ENCODE results near the gene KRT36.

Gene KRT36

DNA sequence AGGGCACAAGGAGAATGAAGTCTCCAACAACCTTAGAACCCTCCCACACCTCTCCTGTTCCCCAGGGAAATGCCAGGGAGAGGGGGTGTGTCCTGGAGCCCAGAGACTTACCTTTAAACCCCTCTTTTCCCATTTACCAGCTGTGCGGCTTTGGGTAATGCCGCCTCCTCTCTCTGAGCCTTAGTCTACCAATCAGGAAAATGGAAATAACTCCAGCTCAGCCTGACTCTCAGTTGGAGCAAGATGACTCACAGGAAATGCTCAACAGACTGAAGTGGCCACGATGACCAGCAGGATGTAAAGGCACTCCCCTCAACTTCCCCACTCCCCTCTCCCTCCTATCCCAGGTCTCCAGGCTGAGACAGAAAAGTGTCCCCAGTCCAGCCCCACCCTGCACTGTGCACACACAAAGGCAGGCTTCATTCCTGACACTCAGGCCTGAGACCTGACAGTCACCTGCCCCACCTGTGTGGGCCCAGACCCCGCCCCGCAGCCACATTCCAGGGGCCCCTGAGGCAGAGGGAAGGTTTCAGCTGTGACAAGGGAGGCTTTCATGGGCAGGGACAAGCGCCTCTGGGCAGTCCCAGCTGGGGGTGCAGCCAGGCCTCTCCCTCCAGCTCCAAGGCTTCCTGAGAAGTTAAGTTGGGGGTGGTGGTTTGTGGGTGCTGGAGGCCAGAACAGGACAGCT lies 32.0 kb upstream of the KRT36 start:
- no peak for DNase-seq

- peak; percentile 39 for DNase-seq
These were observed 31.3 kb upstream of the KRT36 start for GRCh38 chr17:41520821-41521521.

DNA sequence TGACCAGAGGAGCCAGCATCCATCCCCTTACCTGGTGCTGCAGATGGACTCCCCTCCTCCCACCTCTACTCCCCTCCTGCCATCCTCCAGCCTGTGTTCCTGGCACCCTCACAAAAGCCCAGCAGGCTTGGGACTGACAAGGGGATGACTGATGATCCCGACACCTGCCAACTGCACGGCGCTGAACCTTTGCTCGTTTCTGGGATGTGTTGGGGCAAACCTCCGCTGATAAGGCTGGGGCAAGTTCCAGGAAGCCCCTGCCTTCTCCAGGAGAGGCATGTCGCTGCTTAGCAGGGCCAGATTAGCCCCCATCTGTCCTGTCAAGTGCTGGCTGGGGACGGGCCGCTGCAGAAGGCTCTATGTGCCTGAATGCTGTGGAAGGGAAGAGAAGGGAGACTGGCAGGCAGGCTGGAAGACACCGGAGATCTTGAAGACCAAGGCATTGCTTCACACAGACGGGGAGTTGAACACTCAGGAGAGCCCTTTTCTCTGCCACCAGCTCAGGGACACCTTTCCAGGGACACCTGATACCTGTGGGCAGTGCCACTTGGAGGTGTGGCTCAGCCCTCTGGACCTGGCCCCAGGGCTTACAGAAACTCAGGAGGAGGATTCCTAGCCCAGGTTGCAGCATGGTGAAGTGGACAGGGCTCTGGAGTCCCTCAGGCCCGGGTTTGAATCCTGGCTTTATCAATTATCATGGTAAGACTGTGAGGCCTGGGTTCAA lies 30.0 kb upstream of the KRT36 start:
- DNase-seq = peak; percentile 97

- peak; percentile 62 for DNase-seq
These were observed 29.2 kb upstream of the KRT36 start, which contains the start of gene KRT15 for GRCh38 chr17:41518789-41519449. TSS of gene KRT15 (minus strand) at chr17:41518890. CDS start at chr17:41518827, 63 bp downstream.

GRCh38 chr17:41518031-41518430 lies 28.3 kb upstream of the KRT36 start:
- no peak for DNase-seq

DNA sequence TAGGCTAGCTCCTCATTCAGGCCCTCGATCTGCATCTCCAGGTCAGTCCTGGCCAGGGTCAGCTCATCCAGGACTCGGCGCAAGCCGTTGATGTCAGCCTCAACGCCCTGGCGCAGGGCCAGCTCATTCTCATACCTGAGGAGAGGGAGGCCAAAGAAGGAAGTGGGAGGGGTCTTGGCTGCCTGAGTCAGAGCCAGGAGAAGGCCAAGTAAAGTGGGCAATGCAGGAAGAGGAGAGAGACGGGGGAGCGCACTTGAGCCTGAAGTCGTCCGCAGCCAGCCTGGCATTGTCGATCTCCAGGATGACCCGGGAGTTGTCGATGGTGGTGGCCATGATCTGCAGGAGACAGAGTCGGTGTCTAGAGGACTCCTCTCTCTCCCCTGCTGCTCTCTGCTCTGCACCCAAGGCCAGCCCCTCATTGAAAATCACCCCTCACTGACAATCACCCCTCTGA lies 27.1 kb upstream of the KRT36 start:
- DNase-seq = no peak

- no peak for DNase-seq
These were observed 26.6 kb upstream of the KRT36 start for GRCh38 chr17:41516147-41516829.

- no peak for DNase-seq
These were observed 23.4 kb upstream of the KRT36 start for GRCh38 chr17:41513168-41513547.

DNA sequence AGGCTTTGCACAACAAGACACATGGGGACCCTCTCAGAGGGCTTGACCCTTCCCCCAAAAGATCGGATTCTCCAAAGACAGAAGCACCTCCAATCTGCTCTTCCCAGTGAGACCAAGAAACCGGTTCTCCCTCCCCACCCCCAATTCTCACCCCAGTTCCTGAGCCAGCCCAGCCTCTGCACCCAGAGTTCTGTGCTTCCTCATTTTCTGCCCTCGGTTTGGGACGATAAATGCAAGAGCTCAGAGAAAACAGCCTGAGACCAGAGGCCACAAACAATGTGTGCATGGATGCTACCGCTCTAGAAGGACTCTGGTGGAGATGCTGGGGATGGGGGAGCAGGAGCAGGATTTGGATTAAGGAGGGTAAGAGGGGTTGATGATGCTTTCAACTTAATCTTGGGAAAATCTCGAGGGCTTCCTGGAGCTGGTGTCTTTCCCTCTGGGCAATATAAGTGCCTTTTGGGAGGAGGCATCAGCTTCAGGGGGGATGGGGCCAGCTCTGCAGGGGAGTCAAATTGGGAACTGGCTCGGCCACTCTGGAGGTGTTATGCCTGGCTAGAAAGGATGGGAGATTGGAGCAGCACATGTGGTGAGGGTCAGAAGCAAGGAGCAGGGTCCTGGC lies 22.9 kb upstream of the KRT36 start:
- DNase-seq = no peak

- no peak for DNase-seq
These were observed 22.0 kb upstream of the KRT36 start for GRCh38 chr17:41511716-41512115.

GRCh38 chr17:41511116-41511515 lies 21.4 kb upstream of the KRT36 start:
- DNase-seq = no peak

DNA sequence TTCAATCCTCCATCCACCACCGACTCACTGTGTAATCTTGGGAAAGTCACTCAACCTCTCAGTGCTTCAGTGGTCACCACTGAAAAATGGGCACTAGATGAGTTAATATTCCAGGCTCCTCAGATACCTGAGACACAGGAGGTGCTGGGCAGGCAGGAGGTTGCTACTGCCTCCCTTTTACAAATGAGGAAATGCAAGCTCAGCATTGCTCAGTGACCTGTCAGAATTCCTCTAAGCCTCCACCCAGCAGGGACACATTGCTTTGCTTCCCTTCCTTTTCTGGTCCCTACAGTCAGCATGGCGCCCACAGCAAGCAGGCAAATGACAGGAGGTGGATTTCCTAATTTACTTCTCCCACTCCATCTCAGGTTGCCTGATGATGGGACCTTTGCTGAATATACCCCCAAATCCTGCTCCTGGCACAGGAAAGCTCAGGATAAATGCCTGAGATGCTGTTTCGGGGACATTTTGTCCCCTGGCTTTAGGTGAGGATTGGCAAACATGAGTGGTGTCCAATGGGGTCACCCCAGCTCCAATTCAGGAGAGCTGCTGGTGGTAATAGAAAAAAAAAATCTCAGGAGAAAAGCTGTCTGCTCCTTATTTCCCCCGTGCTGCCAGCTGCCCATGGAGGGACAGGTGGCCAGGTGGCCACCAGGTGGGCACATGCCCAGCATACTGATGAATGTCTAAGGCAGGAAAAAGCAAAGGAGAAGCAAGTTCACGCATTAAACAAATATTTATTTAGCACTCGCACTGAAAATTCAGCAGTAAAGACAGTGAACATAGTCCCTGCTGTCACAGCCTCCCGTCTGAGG lies 20.7 kb upstream of the KRT36 start:
- no peak for DNase-seq

- no peak for DNase-seq
These were observed 17.7 kb upstream of the KRT36 start for GRCh38 chr17:41507315-41507880.

- DNase-seq = no peak
These were observed 16.4 kb upstream of the KRT36 start for GRCh38 chr17:41505809-41506767.

- no peak for DNase-seq
These were observed 15.5 kb upstream of the KRT36 start, which contains the start of gene KRT13 for GRCh38 chr17:41505007-41505808. TSS of gene KRT13 (minus strand) at chr17:41505612. CDS start at chr17:41505550, 62 bp downstream.

GRCh38 chr17:41504246-41504977 lies 14.7 kb upstream of the KRT36 start:
- no peak for DNase-seq

- DNase-seq = no peak
These were observed 13.5 kb upstream of the KRT36 start for GRCh38 chr17:41503202-41503601.

Measured in NCI-H1694 (cell line).